B cell (primary cell): ENCODE data around the gene MAP4K2. TPM values are rescaled to one million over a fixed set of nuclear protein-coding genes. Genes with fewer than 3 reads are reported as not detected.

Experiments
- ATAC-seq: fragments of 200-7000 bp; cut with Tn5 transposase; one replicate; pipeline ENCODE4 v1.10.0; 2021; ENCODE audit warnings: low read depth, mild to moderate bottlenecking, moderate number of reproducible peaks, moderate library complexity
- CTCF ChIA-PET: fragments of 350-600 bp; sonication (Branson Sonifier 250); formaldehyde crosslinking; loops from one replicate; lab custom pipeline; 2021; ENCODE audit warnings: antibody characterized with exemption, inconsistent platforms; lab: Charles Lee
- POLR2A ChIA-PET: fragments of 350-600 bp; sonication (Branson Sonifier 250); formaldehyde crosslinking; loops from one replicate; lab custom pipeline; 2021; ENCODE audit warnings: antibody characterized with exemption; lab: Charles Lee
- DNase-seq: peaks from one replicate; pipeline ENCODE4 v3.0.0; 2013
- H2AFZ ChIP-seq: 2 replicates; pipeline ENCODE4 v1.6.1; 2012; ENCODE audit warnings: mild to moderate bottlenecking, low read depth, low read length; ENCODE audit not compliant: insufficient read depth, poor library complexity, severe bottlenecking
- H3K27ac ChIP-seq, 2 donors: 1 replicate in 1 of 2; 2 replicates in 1 of 2; pipeline ENCODE4 v1.5.1; 2012 to 2013; ENCODE audit warnings: low read length in 2 of 2, mild to moderate bottlenecking in 2 of 2, moderate library complexity in 1 of 2
- H3K27me3 ChIP-seq, 4 experiments: fragments of 200-600 bp in 1 of 4; sonication (generic) in 1 of 4; replicated peaks in 1 of 4; 1 replicate in 2 of 4; 2 replicates in 2 of 4; pipeline versions ENCODE4 v1.6.1 to v1.7.0; 2013 to 2016; ENCODE audit warnings: low read length in 3 of 4, mild to moderate bottlenecking in 2 of 4, mixed read lengths in 1 of 4, moderate library complexity in 1 of 4; ENCODE audit not compliant: insufficient read depth in 4 of 4, control insufficient read depth in 3 of 4; ENCODE audit errors: control extremely low read depth in 1 of 4
- H3K36me3 ChIP-seq, 2 experiments: replicated peaks in 1 of 2; 1 replicate in 1 of 2; 2 replicates in 1 of 2; pipeline versions ENCODE4 v1.6.1 to v1.7.1; 2013; ENCODE audit warnings: low read length in 1 of 2; ENCODE audit not compliant: insufficient read depth in 2 of 2, control insufficient read depth in 1 of 2; ENCODE audit errors: control extremely low read depth in 1 of 2, extremely low read depth in 1 of 2
- H3K4me1 ChIP-seq, 2 donors: fragments of 200-600 bp in 1 of 2; sonication (generic) in 1 of 2; 1 replicate in 1 of 2; 2 replicates in 1 of 2; pipeline versions ENCODE4 v1.5.1 to v1.6.1; 2013 to 2017; ENCODE audit warnings: low read length in 2 of 2; ENCODE audit not compliant: control insufficient read depth in 2 of 2, insufficient read depth in 2 of 2
- H3K4me2 ChIP-seq: replicated peaks from 2 replicates; pipeline ENCODE3; 2012; ENCODE audit warnings: mild to moderate bottlenecking, low read depth, low read length; ENCODE audit not compliant: poor library complexity, severe bottlenecking
- H3K4me3 ChIP-seq, 5 experiments: fragments of 200-600 bp in 1 of 5; sonication (generic) in 1 of 5; 1 replicate in 3 of 5; 2 replicates in 2 of 5; pipeline versions ENCODE4 v1.5.1 to v1.7.0; 2011 to 2016; ENCODE audit warnings: low read length in 4 of 5, mild to moderate bottlenecking in 4 of 5, low read depth in 2 of 5, control low read depth in 1 of 5, moderate library complexity in 1 of 5; ENCODE audit not compliant: insufficient read depth in 1 of 5; ENCODE audit errors: control extremely low read depth in 1 of 5, extremely low read depth in 1 of 5
- H3K79me2 ChIP-seq: fragments of 200-600 bp; sonication (generic); one replicate; pipeline ENCODE4 v1.6.0; 2016; ENCODE audit warnings: low read length; ENCODE audit not compliant: control insufficient read depth, insufficient read depth
- H3K9ac ChIP-seq: fragments of 200-600 bp; sonication (generic); 2 replicates; pipeline ENCODE4 v1.6.1; 2017; ENCODE audit warnings: mild to moderate bottlenecking, low read length, moderate library complexity
- H3K9me3 ChIP-seq, 3 donors: one replicate each; pipeline versions ENCODE4 v1.6.1 to v1.7.1; 2013; ENCODE audit warnings: low read length in 2 of 3; ENCODE audit not compliant: control insufficient read depth in 2 of 3, insufficient read depth in 1 of 3; ENCODE audit errors: control extremely low read depth in 1 of 3
- H4K20me1 ChIP-seq: 2 replicates; pipeline ENCODE4 v1.6.0; 2012; ENCODE audit warnings: mild to moderate bottlenecking, low read length; ENCODE audit not compliant: insufficient read depth, control insufficient read depth, poor library complexity, severe bottlenecking
- H3K27ac Mint-ChIP-seq: one replicate; pipeline ENCODE4 v1.8.0; 2021; ENCODE audit warnings: mixed read lengths
- H3K27me3 Mint-ChIP-seq: one replicate; pipeline ENCODE4 v1.8.0; 2021; ENCODE audit warnings: mixed read lengths
- H3K4me1 Mint-ChIP-seq: one replicate; pipeline ENCODE4 v1.8.0; 2021; ENCODE audit warnings: mixed read lengths
- H3K4me3 Mint-ChIP-seq: one replicate; pipeline ENCODE4 v1.8.0; 2021; ENCODE audit warnings: mixed read lengths
- H3K9me3 Mint-ChIP-seq: one replicate; pipeline ENCODE4 v1.8.0; 2022; ENCODE audit warnings: mixed read lengths; ENCODE audit not compliant: insufficient read depth
- EZH2 ChIP-seq: IDR thresholded peaks from 2 replicates; pipeline ENCODE4 v1.6.1; 2012; ENCODE audit warnings: borderline replicate concordance, low read depth, mild to moderate bottlenecking, moderate library complexity, low read length; ENCODE audit not compliant: insufficient read depth, poor library complexity, severe bottlenecking
- WGBS: methylation state at CpG from one replicate; pipeline ENCODE4 v1.1.5; 2013; ENCODE audit warnings: missing lambda C conversion rate; ENCODE audit not compliant: insufficient coverage; 5-methylcytosine and 5-hydroxymethylcytosine counted together
- intact Hi-C: fragments of 100-400 bp; cut with micrococcal nuclease; formaldehyde crosslinking; loops from one replicate; pipeline ENCODE4 v1.10.0; 2022
- polyA plus RNA-seq: library from polyadenylated mRNA; depleted of rRNA; stranded (reverse); fragments of >200 nt; gene quantifications from 2 replicates; pipeline ENCODE4 v1.2.3, GENCODE V29; 2012
- total RNA-seq, 2 donors: library from RNA; stranded (reverse); fragments of 120-200 nt in 1 of 2; gene quantifications; 1 replicate in 1 of 2; 2 replicates in 1 of 2; pipeline versions ENCODE4 v1.2.3 to v1.2.4, GENCODE V29; 2013 to 2022
- TF ChIP-seq, protein P1 (sequence below): fragments of 200-600 bp; IDR thresholded peaks from one replicate; pipeline ENCODE4 v1.8.0; 2022; ENCODE audit warnings: antibody characterized with exemption, mild to moderate bottlenecking

The MAP4K2 gene
- total and polyA plus RNA-seq, 2 donors (not counting 1 experiment from before 2014, with no cell fraction given), result 118 to 163 TPM

- ChIA-PET CTCF (interaction anchor here (0.7 to 1.2 kb wide), 2 partner anchors 36 to 70 kb away, joined by 3 read pairs; partner anchors contain the start of gene RASGRP2), POLR2A (interaction anchor here (0.8 to 1.4 kb wide), 3 partner anchors 12 to 35 kb away, joined by 3 to 10 read pairs (median 8); partner anchors contain the start of genes CDC42BPG and MAP4K2)
- H3K9me3 Mint-ChIP-seq, result no peaks in the 10 kb centered on the region
- no peak for TF ChIP-seq EZH2
- TF ChIP-seq, protein P1, sequence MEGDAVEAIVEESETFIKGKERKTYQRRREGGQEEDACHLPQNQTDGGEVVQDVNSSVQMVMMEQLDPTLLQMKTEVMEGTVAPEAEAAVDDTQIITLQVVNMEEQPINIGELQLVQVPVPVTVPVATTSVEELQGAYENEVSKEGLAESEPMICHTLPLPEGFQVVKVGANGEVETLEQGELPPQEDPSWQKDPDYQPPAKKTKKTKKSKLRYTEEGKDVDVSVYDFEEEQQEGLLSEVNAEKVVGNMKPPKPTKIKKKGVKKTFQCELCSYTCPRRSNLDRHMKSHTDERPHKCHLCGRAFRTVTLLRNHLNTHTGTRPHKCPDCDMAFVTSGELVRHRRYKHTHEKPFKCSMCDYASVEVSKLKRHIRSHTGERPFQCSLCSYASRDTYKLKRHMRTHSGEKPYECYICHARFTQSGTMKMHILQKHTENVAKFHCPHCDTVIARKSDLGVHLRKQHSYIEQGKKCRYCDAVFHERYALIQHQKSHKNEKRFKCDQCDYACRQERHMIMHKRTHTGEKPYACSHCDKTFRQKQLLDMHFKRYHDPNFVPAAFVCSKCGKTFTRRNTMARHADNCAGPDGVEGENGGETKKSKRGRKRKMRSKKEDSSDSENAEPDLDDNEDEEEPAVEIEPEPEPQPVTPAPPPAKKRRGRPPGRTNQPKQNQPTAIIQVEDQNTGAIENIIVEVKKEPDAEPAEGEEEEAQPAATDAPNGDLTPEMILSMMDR, result no peak
- peak overlapping the region; percentile 14 for H2AFZ ChIP-seq
- H3K4me3 Mint-ChIP-seq, result peak overlapping the region; percentile 34
- 6% methylated on average over 6 of the region's 7 CpGs for WGBS
- H3K27ac ChIP-seq, result no peak overlapping the region
- H3K27me3 Mint-ChIP-seq, result no peaks in the 10 kb centered on the region
- no peak overlapping the region for H3K9ac ChIP-seq
- H3K9me3 ChIP-seq, result no peaks in the 10 kb centered on the region
- H3K36me3 ChIP-seq, result no peaks in the 10 kb centered on the region
- peak overlapping the region; percentile 14 for H3K4me2 ChIP-seq
- no peaks in the 10 kb centered on the region for H3K79me2 ChIP-seq
- DNase-seq (peak; percentile 73), ATAC-seq (peak; percentile 39)
- no peak overlapping the region for H3K4me3 ChIP-seq
- H3K4me1 ChIP-seq, result peaks cover 7 to 22% of the 10 kb centered on the region in 2 donors
- intact Hi-C loops, result no loop called here
- no peaks in the 10 kb centered on the region for H4K20me1 ChIP-seq
- H3K27ac Mint-ChIP-seq, result peak overlapping the region; percentile 89
- no peaks in the 10 kb centered on the region for H3K27me3 ChIP-seq
- H3K4me1 Mint-ChIP-seq, result peaks cover 28% of the 10 kb centered on the region
These were observed 11.7 kb upstream of the MAP4K2 start for GRCh38 chr11:64814712-64815187.

DNA sequence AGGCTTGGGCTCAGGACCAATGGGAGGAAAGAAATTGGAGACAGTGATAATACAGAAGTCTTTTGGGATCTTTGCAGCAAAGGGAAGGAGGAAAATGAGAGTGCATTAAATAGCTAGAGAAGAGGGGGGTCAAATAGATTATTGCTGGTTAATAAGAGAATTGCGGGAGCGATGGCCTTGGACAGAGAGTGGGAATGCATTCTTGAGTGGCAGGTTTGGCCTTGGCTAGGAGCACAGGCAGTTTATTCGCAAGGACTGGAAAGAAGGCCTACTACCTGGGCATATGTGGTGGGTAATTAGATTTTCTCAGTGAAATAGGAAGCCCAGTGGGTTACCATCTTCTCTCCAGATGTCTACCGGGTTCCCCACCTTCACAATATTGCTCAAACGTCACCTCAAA lies 10.8 kb upstream of the MAP4K2 start:
- Mint-ChIP-seq H3K9me3 (no peaks in the 10 kb centered on the region), H3K27me3 (no peaks in the 10 kb centered on the region), H3K4me3 (peak overlapping the region; percentile 15), H3K27ac (peak overlapping the region; percentile 48), H3K4me1 (peaks cover 34% of the 10 kb centered on the region)
- ATAC-seq (no peak), DNase-seq (no peak)
- H3K27me3 ChIP-seq, result no peaks in the 10 kb centered on the region
- ChIA-PET CTCF (interaction anchor here (0.7 kb wide), 1 partner anchor 473 kb away, joined by 3 read pairs; no protein-coding TSS in a partner anchor), POLR2A (interaction anchor here (0.6 to 0.7 kb wide), 3 partner anchors 33 to 941 kb away, joined by 3 to 7 read pairs (median 3); no protein-coding TSS in a partner anchor)
- no peak overlapping the region for H2AFZ ChIP-seq
- TF ChIP-seq, protein P1, result no peak
- no peak overlapping the region for H3K9ac ChIP-seq
- H3K4me3 ChIP-seq, result no peak overlapping the region
- H3K4me1 ChIP-seq, result peaks cover 15 to 31% of the 10 kb centered on the region in 2 donors
- 90% methylated on average over 5 of the region's 5 CpGs for WGBS
- H4K20me1 ChIP-seq, result no peaks in the 10 kb centered on the region
- peaks cover 7% of the 10 kb centered on the region for H3K79me2 ChIP-seq
- H3K36me3 ChIP-seq, result no peaks in the 10 kb centered on the region
- intact Hi-C loops, result no loop called here
- no peak overlapping the region for H3K4me2 ChIP-seq
- no peaks in the 10 kb centered on the region for H3K9me3 ChIP-seq
- H3K27ac ChIP-seq, result no peak overlapping the region
